MCF 10A (cell line): ENCODE data around the gene FNIP1. TPM values are rescaled to one million over a fixed set of nuclear protein-coding genes. Genes with fewer than 3 reads are reported as not detected.

Source experiments
- BruUV-seq: library from RNA; stranded (reverse); fragments of 400-500 nt; replicated peaks from 2 replicates; lab custom pipeline; 2021; lab: Mats Ljungman, UMichigan
- CTCF ChIA-PET: fragments of 300-600 bp; sonication (Branson Sonifier 250); formaldehyde crosslinking; extraction: SDS; loops from one replicate; lab custom pipeline; 2021; ENCODE audit warnings: antibody characterized with exemption, inconsistent platforms; lab: Yijun Ruan, JAX
- POLR2A ChIA-PET: fragments of 300-600, 350-650 bp; sonication (Branson Sonifier 250); formaldehyde crosslinking; extraction: SDS; loops from one replicate; lab custom pipeline; 2020; ENCODE audit warnings: antibody characterized with exemption, inconsistent platforms; lab: Yijun Ruan, JAX
- DNase-seq: peaks from one replicate; pipeline ENCODE4 v3.0.0-alpha.2; 2018; ENCODE audit not compliant: unreplicated experiment
- H3K27ac Mint-ChIP-seq: one replicate; pipeline ENCODE4 v1.8.0; 2022; ENCODE audit warnings: mild to moderate bottlenecking, low read depth, mixed read lengths; ENCODE audit not compliant: unreplicated experiment
- H3K27me3 Mint-ChIP-seq: one replicate; pipeline ENCODE4 v1.8.0; 2022; ENCODE audit warnings: mixed read lengths; ENCODE audit not compliant: insufficient read depth, unreplicated experiment
- H3K36me3 Mint-ChIP-seq: one replicate; pipeline ENCODE4 v1.8.0; 2022; ENCODE audit warnings: mild to moderate bottlenecking, moderate library complexity, mixed read lengths; ENCODE audit not compliant: insufficient read depth, unreplicated experiment
- H3K4me1 Mint-ChIP-seq: one replicate; pipeline ENCODE4 v1.8.0; 2022; ENCODE audit warnings: mixed read lengths; ENCODE audit not compliant: insufficient read depth, unreplicated experiment
- H3K4me3 Mint-ChIP-seq: one replicate; pipeline ENCODE4 v1.8.0; 2022; ENCODE audit warnings: mild to moderate bottlenecking, moderate library complexity, mixed read lengths; ENCODE audit not compliant: unreplicated experiment
- H3K9me3 Mint-ChIP-seq: one replicate; pipeline ENCODE4 v1.8.0; 2022; ENCODE audit warnings: mixed read lengths; ENCODE audit not compliant: unreplicated experiment
- CTCF ChIP-seq: fragments of 200-600 bp; IDR thresholded peaks from one replicate; pipeline ENCODE4 v1.8.0; 2022; ENCODE audit warnings: antibody characterized with exemption, mild to moderate bottlenecking; ENCODE audit not compliant: unreplicated experiment
- intact Hi-C: fragments of 100-400 bp; cut with micrococcal nuclease; formaldehyde crosslinking; loops from 2 replicates; pipeline ENCODE4 v1.14.1; 2022
- total RNA-seq: library from RNA; stranded (reverse); gene quantifications from 2 replicates; pipeline ENCODE4 v1.2.3, GENCODE V29; 2022

FNIP1 gene
- total RNA-seq, 1 experiment from 2014 or later, result 36.3 TPM

DNA sequence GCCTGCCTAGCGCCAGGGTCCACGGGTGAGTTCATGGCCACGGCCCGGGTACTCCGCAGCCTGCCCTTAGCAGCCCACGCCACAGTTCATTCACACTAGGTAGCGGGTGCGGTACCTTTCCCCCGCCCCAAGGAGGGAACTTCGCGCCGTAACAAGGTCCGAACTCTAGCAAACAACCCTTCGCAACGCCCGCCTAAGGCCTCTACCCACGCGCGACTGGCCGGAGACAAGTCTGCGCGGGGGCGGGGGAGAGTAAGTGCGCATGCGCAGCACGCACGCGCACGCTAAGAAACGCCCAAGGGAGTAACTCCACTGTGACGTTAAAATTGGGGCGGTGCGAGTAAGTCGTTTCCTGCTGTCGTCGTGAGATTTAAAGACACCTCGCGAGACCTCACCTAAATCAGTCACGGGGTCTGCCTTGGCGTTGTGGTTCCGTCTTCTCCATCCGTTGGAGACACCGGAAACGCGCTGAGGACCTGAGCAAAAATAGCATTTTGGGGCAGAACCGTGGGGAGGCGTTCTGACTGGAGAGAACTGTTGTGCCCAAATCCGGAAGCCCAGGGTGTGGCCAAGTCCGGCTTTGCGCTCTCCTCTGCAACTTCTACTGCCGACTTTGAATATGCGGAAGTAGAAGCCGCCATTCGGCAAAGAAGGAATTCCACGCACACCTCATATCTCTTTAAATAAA, 161.7 kb downstream of the FNIP1 start, which contains the start of gene RAPGEF6:
Gene RAPGEF6 (minus strand): TSS at position 234 of the 688 bp plus-strand sequence. CDS start 199 bp downstream, at position 35.
- H3K9me3 Mint-ChIP-seq, result no peaks in the 10 kb centered on the region
- ChIA-PET POLR2A (interaction anchor here (0.6 to 1.5 kb wide), 20 partner anchors 9 to 778 kb away, joined by 3 to 29 read pairs (median 4); partner anchors contain the start of gene FNIP1), CTCF (interaction anchor here (1.1 to 1.3 kb wide), 2 partner anchors 44 to 46 kb away, joined by 3 to 10 read pairs; no protein-coding TSS in a partner anchor)
- H3K27ac Mint-ChIP-seq, result peak within 1 kb of the TSS; percentile 97
- BruUV-seq, result no TSS peak
- no peaks in the 10 kb centered on the region for H3K27me3 Mint-ChIP-seq
- H3K36me3 Mint-ChIP-seq, result peaks cover 11% of the 10 kb centered on the region
- TF ChIP-seq CTCF, result no peak
- DNase-seq, result peak; percentile 100
- intact Hi-C loops, result loop anchor here (1.0 to 2.0 kb wide), 3 partner anchors 46 to 372 kb away; no protein-coding TSS in a partner anchor
- H3K4me1 Mint-ChIP-seq, result peaks cover 6% of the 10 kb centered on the region
- no peak within 1 kb of the TSS for H3K4me3 Mint-ChIP-seq

DNA sequence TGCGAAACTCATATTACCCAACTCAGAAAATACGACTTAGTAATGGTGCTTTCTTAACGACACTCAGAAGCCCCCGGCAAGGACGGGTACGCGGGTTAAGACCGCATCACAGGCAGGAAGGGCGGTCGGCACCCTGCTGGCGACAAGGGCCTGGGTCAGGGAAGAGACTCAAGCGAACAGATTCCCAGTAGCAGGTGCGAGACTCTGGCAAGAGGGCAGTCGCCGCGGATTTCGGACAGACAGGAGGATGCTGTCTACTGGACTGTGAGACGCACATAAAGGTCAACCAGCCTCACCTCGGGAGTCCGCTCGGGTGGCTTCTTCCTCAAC, 162.2 kb downstream of the FNIP1 start:
- Mint-ChIP-seq H3K9me3 (no peaks in the 10 kb centered on the region), H3K4me1 (peaks cover 6% of the 10 kb centered on the region), H3K4me3 (no peak overlapping the region), H3K36me3 (peaks cover 11% of the 10 kb centered on the region), H3K27ac (peak overlapping the region; percentile 97), H3K27me3 (no peaks in the 10 kb centered on the region)
- ChIA-PET POLR2A (interaction anchor here (0.6 to 1.5 kb wide), 4 partner anchors 11 to 659 kb away, joined by 3 to 4 read pairs (median 3); no protein-coding TSS in a partner anchor), CTCF (no interaction called here)
- TF ChIP-seq CTCF, result no peak
- BruUV-seq, result TSS peak; percentile 58
- intact Hi-C loops, result loop anchor here (1.0 to 2.0 kb wide), 2 partner anchors 45 to 372 kb away; no protein-coding TSS in a partner anchor
- DNase-seq, result peak; percentile 73

DNA sequence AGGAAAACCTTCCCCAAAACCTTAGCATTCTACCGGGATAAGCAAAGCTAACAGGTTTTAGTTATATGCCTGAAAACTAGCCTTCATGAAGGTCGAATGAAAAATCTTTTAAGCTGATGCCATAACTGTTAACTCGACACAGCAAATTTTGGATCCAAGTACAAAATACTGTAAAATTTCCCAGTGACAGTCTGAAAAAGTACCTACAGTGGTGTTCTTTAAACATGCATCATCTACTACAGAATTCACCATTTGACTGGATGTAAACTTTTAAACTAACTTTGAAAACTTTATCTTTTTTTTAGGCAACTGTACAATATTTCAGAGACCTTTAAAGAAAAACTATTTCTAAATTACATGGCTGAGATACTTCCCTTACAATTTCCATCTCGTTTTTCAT, 162.6 kb downstream of the FNIP1 start:
- H3K27ac Mint-ChIP-seq, result peak overlapping the region; percentile 97
- intact Hi-C loops, result loop anchor here (1.0 to 2.0 kb wide), 2 partner anchors 45 to 373 kb away; no protein-coding TSS in a partner anchor

More for the DNA sequence above, 162.6 kb downstream of the FNIP1 start:
- TF ChIP-seq CTCF, result no peak
- H3K4me3 Mint-ChIP-seq, result no peak overlapping the region
- ChIA-PET POLR2A (interaction anchor here (0.6 to 2.4 kb wide), 6 partner anchors 11 to 659 kb away, joined by 3 to 20 read pairs (median 4); partner anchors contain the start of gene FNIP1), CTCF (interaction anchor here (0.6 kb wide), 1 partner anchor 373 kb away, joined by 4 read pairs; no protein-coding TSS in a partner anchor)
- no TSS peak for BruUV-seq
- no peaks in the 10 kb centered on the region for H3K27me3 Mint-ChIP-seq
- peaks cover 2% of the 10 kb centered on the region for H3K9me3 Mint-ChIP-seq
- H3K36me3 Mint-ChIP-seq, result peaks cover 13% of the 10 kb centered on the region
- H3K4me1 Mint-ChIP-seq, result peaks cover 7% of the 10 kb centered on the region
- peak; percentile 14 for DNase-seq
